Neural progenitor cell (in vitro differentiated cells): ENCODE results near the gene MACIR. TPM values are rescaled to one million over a fixed set of nuclear protein-coding genes. Genes with fewer than 3 reads are reported as not detected.

Experiments used
- DNase-seq: peaks from one replicate; pipeline ENCODE4 v3.0.0-alpha.2; 2016; ENCODE audit warnings: low spot score
- H2AFZ ChIP-seq: fragments of 200-600 bp; sonication (generic); replicated peaks from 2 replicates; pipeline ENCODE4 v1.6.1; 2016; ENCODE audit warnings: antibody characterized with exemption
- H3F3A ChIP-seq: fragments of 200-600 bp; sonication (generic); 2 replicates; pipeline ENCODE4 v1.6.1; 2016; ENCODE audit warnings: antibody characterized with exemption, low read depth
- H3K27ac ChIP-seq: fragments of 200-600 bp; sonication (generic); 2 replicates; pipeline ENCODE4 v1.5.1; 2016; ENCODE audit warnings: mild to moderate bottlenecking
- H3K27me3 ChIP-seq: fragments of 200-600 bp; sonication (generic); 2 replicates; pipeline ENCODE4 v1.6.1; 2016; ENCODE audit warnings: mild to moderate bottlenecking, moderate library complexity
- H3K36me3 ChIP-seq: fragments of 200-600 bp; sonication (generic); 2 replicates; pipeline ENCODE4 v1.5.1; 2016
- H3K4me1 ChIP-seq: fragments of 200-600 bp; sonication (generic); 2 replicates; pipeline ENCODE4 v1.6.1; 2016; ENCODE audit warnings: mixed run types
- H3K4me2 ChIP-seq: fragments of 200-600 bp; sonication (generic); 2 replicates; pipeline ENCODE4 v1.6.1; 2016
- H3K4me3 ChIP-seq: fragments of 200-600 bp; sonication (generic); 2 replicates; pipeline ENCODE4 v1.5.1; 2016
- H3K79me2 ChIP-seq: fragments of 200-600 bp; sonication (generic); 2 replicates; pipeline ENCODE4 v1.6.1; 2016; ENCODE audit warnings: low read depth
- H3K9ac ChIP-seq: fragments of 200-600 bp; sonication (generic); 2 replicates; pipeline ENCODE4 v1.6.1; 2016
- H3K9me3 ChIP-seq: fragments of 200-600 bp; sonication (generic); 2 replicates; pipeline ENCODE4 v1.5.1; 2016; ENCODE audit warnings: low read depth
- H4K20me1 ChIP-seq: fragments of 200-600 bp; sonication (generic); 2 replicates; pipeline ENCODE4 v1.6.1; 2016; ENCODE audit warnings: low read depth
- H3K27ac Mint-ChIP-seq: 3 replicates; pipeline ENCODE4 v1.8.0; 2021; ENCODE audit warnings: mixed read lengths
- H3K27me3 Mint-ChIP-seq: 2 replicates; pipeline ENCODE4 v1.8.0; 2022; ENCODE audit warnings: low read depth, mild to moderate bottlenecking, inconsistent platforms, moderate library complexity, mixed read lengths; ENCODE audit not compliant: insufficient read depth
- H3K36me3 Mint-ChIP-seq: 3 replicates; pipeline ENCODE4 v1.8.0; 2021; ENCODE audit warnings: mixed read lengths
- H3K4me1 Mint-ChIP-seq: 3 replicates; pipeline ENCODE4 v1.8.0; 2021; ENCODE audit warnings: mixed read lengths
- H3K4me3 Mint-ChIP-seq: 3 replicates; pipeline ENCODE4 v1.8.0; 2021; ENCODE audit warnings: mild to moderate bottlenecking, moderate library complexity, mixed read lengths
- H3K9me3 Mint-ChIP-seq: 3 replicates; pipeline ENCODE4 v1.8.0; 2020; ENCODE audit warnings: mixed read lengths
- EZH2 ChIP-seq: fragments of 200-600 bp; sonication (generic); IDR thresholded peaks from 2 replicates; pipeline ENCODE4 v1.6.1; 2017; ENCODE audit warnings: antibody characterized with exemption, mild to moderate bottlenecking, moderate library complexity
- EZH2phosphoT487 ChIP-seq: fragments of 200-600 bp; sonication (generic); IDR thresholded peaks from 2 replicates; pipeline ENCODE4 v1.6.1; 2017; ENCODE audit warnings: antibody characterized with exemption
- total RNA-seq: library from RNA; depleted of rRNA; stranded (reverse); fragments of >200 nt; gene quantifications from 2 replicates; pipeline ENCODE4 v1.2.3, GENCODE V29; 2015; ENCODE audit warnings: low replicate concordance
- TF ChIP-seq, protein P1 (sequence below): fragments of 200-600 bp; sonication (generic); IDR thresholded peaks from 2 replicates; pipeline ENCODE4 v1.5.1; 2017; ENCODE audit warnings: antibody characterized with exemption, mild to moderate bottlenecking

Gene MACIR
- total RNA-seq, 1 donor from 2014 or later, result 26.3 TPM

DNA sequence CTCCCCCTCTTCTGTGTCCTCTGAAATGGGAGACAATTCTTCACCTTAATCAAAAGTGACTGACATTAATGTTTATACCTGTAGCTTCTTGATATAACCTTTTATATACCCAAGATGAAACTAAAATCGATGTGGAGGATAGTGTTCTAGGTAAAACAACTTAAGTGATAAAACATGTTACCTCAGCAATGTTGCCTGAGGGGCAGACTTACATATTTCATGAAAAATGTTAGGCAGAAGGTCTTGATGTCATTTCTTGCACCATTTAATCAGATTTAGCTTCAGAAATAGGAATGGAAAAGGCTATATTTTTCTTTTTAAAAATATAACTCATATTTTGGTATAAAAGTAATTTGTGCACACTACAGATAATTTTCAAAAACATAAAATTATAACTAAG is 22.7 kb upstream of the MACIR start:
- no peak overlapping the region for H3K4me2 ChIP-seq
- no peaks in the 10 kb centered on the region for H3F3A ChIP-seq
- no peaks in the 10 kb centered on the region for H3K27me3 Mint-ChIP-seq
- DNase-seq, result no peak
- H3K36me3 ChIP-seq, result peaks cover 9% of the 10 kb centered on the region
- no peak for TF ChIP-seq EZH2phosphoT487
- TF ChIP-seq EZH2, result no peak
- TF ChIP-seq, protein P1, sequence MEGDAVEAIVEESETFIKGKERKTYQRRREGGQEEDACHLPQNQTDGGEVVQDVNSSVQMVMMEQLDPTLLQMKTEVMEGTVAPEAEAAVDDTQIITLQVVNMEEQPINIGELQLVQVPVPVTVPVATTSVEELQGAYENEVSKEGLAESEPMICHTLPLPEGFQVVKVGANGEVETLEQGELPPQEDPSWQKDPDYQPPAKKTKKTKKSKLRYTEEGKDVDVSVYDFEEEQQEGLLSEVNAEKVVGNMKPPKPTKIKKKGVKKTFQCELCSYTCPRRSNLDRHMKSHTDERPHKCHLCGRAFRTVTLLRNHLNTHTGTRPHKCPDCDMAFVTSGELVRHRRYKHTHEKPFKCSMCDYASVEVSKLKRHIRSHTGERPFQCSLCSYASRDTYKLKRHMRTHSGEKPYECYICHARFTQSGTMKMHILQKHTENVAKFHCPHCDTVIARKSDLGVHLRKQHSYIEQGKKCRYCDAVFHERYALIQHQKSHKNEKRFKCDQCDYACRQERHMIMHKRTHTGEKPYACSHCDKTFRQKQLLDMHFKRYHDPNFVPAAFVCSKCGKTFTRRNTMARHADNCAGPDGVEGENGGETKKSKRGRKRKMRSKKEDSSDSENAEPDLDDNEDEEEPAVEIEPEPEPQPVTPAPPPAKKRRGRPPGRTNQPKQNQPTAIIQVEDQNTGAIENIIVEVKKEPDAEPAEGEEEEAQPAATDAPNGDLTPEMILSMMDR, result no peak
- no peaks in the 10 kb centered on the region for H3K4me1 ChIP-seq
- no peaks in the 10 kb centered on the region for H4K20me1 ChIP-seq
- H3K4me3 ChIP-seq, result no peak overlapping the region
- H3K27ac ChIP-seq, result no peak overlapping the region
- no peak overlapping the region for H3K9ac ChIP-seq
- H3K4me3 Mint-ChIP-seq, result no peak overlapping the region
- no peaks in the 10 kb centered on the region for H3K36me3 Mint-ChIP-seq
- no peaks in the 10 kb centered on the region for H3K4me1 Mint-ChIP-seq
- H3K9me3 Mint-ChIP-seq, result peaks cover 5% of the 10 kb centered on the region
- peaks cover 13% of the 10 kb centered on the region for H3K9me3 ChIP-seq
- no peaks in the 10 kb centered on the region for H3K27me3 ChIP-seq
- no peak overlapping the region for H2AFZ ChIP-seq
- no peaks in the 10 kb centered on the region for H3K79me2 ChIP-seq
- no peak overlapping the region for H3K27ac Mint-ChIP-seq

DNA sequence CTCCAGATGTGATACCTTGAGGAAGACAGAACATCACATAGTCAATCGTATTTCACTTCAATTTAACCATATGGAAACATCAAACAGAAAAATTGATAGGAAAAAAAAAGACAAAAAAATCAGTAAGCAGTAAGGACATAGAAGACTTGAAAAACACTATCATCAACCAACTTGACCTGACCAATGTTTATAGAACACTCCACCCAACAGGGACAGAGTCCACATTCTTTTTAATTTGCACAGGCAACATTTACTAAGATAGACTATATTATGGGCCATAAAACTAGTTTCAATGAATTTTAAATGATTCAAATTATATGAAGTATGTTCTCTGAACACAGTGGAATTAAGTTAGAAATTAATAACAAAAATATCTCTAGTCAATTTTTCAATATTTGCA is 20.8 kb upstream of the MACIR start:
- Histone ChIP-seq H3K27me3 (no peaks in the 10 kb centered on the region), H3F3A (no peaks in the 10 kb centered on the region), H3K9ac (no peak overlapping the region), H2AFZ (no peak overlapping the region), H3K79me2 (no peaks in the 10 kb centered on the region), H3K4me3 (no peak overlapping the region), H3K4me1 (no peaks in the 10 kb centered on the region), H3K9me3 (peaks cover 13% of the 10 kb centered on the region), H4K20me1 (no peaks in the 10 kb centered on the region), H3K36me3 (peaks cover 9% of the 10 kb centered on the region), H3K4me2 (no peak overlapping the region), H3K27ac (no peak overlapping the region)
- H3K4me3 Mint-ChIP-seq, result no peak overlapping the region
- no peaks in the 10 kb centered on the region for H3K27me3 Mint-ChIP-seq
- TF ChIP-seq EZH2 (no peak), EZH2phosphoT487 (no peak)
- TF ChIP-seq, protein P1, result no peak
- H3K36me3 Mint-ChIP-seq, result no peaks in the 10 kb centered on the region
- H3K9me3 Mint-ChIP-seq, result peaks cover 8% of the 10 kb centered on the region
- H3K4me1 Mint-ChIP-seq, result no peaks in the 10 kb centered on the region
- DNase-seq, result no peak
- no peak overlapping the region for H3K27ac Mint-ChIP-seq

GRCh38 chr5:103243665-103244064 is 14.9 kb upstream of the MACIR start:
- no peaks in the 10 kb centered on the region for H3F3A ChIP-seq
- DNase-seq, result no peak
- Mint-ChIP-seq H3K9me3 (peaks cover 8% of the 10 kb centered on the region), H3K36me3 (no peaks in the 10 kb centered on the region), H3K4me3 (no peak overlapping the region), H3K27ac (peak overlapping the region; percentile 20), H3K4me1 (peaks cover 6% of the 10 kb centered on the region), H3K27me3 (no peaks in the 10 kb centered on the region)
- peaks cover 9% of the 10 kb centered on the region for H3K36me3 ChIP-seq
- peaks cover 13% of the 10 kb centered on the region for H3K9me3 ChIP-seq
- no peak overlapping the region for H3K27ac ChIP-seq
- H4K20me1 ChIP-seq, result no peaks in the 10 kb centered on the region
- H2AFZ ChIP-seq, result peak overlapping the region; percentile 61
- no peak overlapping the region for H3K9ac ChIP-seq
- TF ChIP-seq EZH2, result no peak
- H3K27me3 ChIP-seq, result no peaks in the 10 kb centered on the region
- H3K79me2 ChIP-seq, result no peaks in the 10 kb centered on the region
- no peak overlapping the region for H3K4me2 ChIP-seq
- H3K4me3 ChIP-seq, result no peak overlapping the region
- no peaks in the 10 kb centered on the region for H3K4me1 ChIP-seq

- DNase-seq, result no peak
- no peak for TF ChIP-seq EZH2
- no peak for TF ChIP-seq EZH2phosphoT487
- TF ChIP-seq, protein P1, result no peak
- H3K79me2 ChIP-seq, result no peaks in the 10 kb centered on the region
- H3K4me1 Mint-ChIP-seq, result peaks cover 6% of the 10 kb centered on the region
- H3K36me3 ChIP-seq, result peaks cover 5% of the 10 kb centered on the region
- H3K9me3 ChIP-seq, result peaks cover 6% of the 10 kb centered on the region
- H3K4me1 ChIP-seq, result no peaks in the 10 kb centered on the region
- peak overlapping the region; percentile 61 for H2AFZ ChIP-seq
- no peaks in the 10 kb centered on the region for H3K27me3 Mint-ChIP-seq
- no peaks in the 10 kb centered on the region for H3K36me3 Mint-ChIP-seq
- no peak overlapping the region for H3K4me3 Mint-ChIP-seq
- H4K20me1 ChIP-seq, result no peaks in the 10 kb centered on the region
- peaks cover 3% of the 10 kb centered on the region for H3K9me3 Mint-ChIP-seq
- no peak overlapping the region for H3K4me2 ChIP-seq
- H3K9ac ChIP-seq, result no peak overlapping the region
- no peak overlapping the region for H3K27ac ChIP-seq
- peak overlapping the region; percentile 20 for H3K27ac Mint-ChIP-seq
- H3K4me3 ChIP-seq, result no peak overlapping the region
- no peaks in the 10 kb centered on the region for H3K27me3 ChIP-seq
- no peaks in the 10 kb centered on the region for H3F3A ChIP-seq
These were observed 14.2 kb upstream of the MACIR start for GRCh38 chr5:103244398-103244797.
